ENCODE data around the gene CDCA8.
"Not testable (repeated sequence)": the region's sequence is repeated elsewhere in the genome, so short reads cannot be mapped to it uniquely, and the experiment has no call there.

The CDCA8 gene

DNA sequence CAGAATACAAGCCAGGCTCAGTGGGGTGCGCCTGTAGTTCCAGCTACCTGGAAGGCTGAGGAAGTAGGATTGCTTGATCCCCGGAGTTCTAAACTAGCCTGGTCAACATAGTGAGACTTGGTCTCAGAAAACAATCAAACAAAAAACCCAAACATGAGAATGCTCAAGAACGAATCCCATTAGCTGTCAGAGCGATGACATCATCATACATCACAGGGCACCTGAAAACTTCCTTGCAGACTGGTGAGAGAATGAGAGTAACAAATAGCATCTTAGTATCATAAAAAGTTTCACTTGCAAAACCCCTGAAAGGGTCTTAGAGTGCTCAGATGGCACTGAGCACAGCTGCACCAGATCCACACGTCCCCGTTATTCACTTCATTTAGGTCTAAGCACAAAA is 21.1 kb upstream of the CDCA8 start:
- Histone ChIP-seq H3K4me1 (ENCODE audit: control insufficient read depth in 1 of 2, insufficient read depth in 2 of 2, low read length in 2 of 2) (peaks cover 3 to 7% of the 10 kb centered on the region in 2 donors), H3K27ac (ENCODE audit: low read depth, low read length) (no peak overlapping the region), H3K27me3 (ENCODE audit: control insufficient read depth in 1 of 2, insufficient read depth in 2 of 2, low read length in 2 of 2) (peaks cover 0 to 4% of the 10 kb centered on the region in 2 donors), H3K4me3 (ENCODE audit: low read depth in 1 of 2, low read length in 2 of 2) (no peak overlapping the region), H3K36me3 (ENCODE audit: control insufficient read depth in 1 of 2, insufficient read depth in 2 of 2, low read length in 2 of 2) (no peaks in the 10 kb centered on the region), H3K9ac (ENCODE audit: low read depth in 1 of 2, low read length in 2 of 2) (no peak overlapping the region), H3K9me3 (ENCODE audit: control insufficient read depth in 1 of 2, low read length in 2 of 2) (no peaks in the 10 kb centered on the region)

GRCh38 chr1:37672136-37672870 is 20.0 kb upstream of the CDCA8 start:
- Histone ChIP-seq H3K27me3 (ENCODE audit: control insufficient read depth in 1 of 2, insufficient read depth in 2 of 2, low read length in 2 of 2) (peaks cover 0 to 4% of the 10 kb centered on the region in 2 donors), H3K27ac (ENCODE audit: low read depth, low read length) (no peak overlapping the region), H3K4me3 (ENCODE audit: low read depth in 1 of 2, low read length in 2 of 2) (no peak overlapping the region), H3K36me3 (ENCODE audit: control insufficient read depth in 1 of 2, insufficient read depth in 2 of 2, low read length in 2 of 2) (no peaks in the 10 kb centered on the region), H3K9me3 (ENCODE audit: control insufficient read depth in 1 of 2, low read length in 2 of 2) (no peaks in the 10 kb centered on the region), H3K4me1 (ENCODE audit: control insufficient read depth in 1 of 2, insufficient read depth in 2 of 2, low read length in 2 of 2) (peaks cover 7 to 10% of the 10 kb centered on the region in 2 donors), H3K9ac (ENCODE audit: low read depth in 1 of 2, low read length in 2 of 2) (no peak overlapping the region)

DNA sequence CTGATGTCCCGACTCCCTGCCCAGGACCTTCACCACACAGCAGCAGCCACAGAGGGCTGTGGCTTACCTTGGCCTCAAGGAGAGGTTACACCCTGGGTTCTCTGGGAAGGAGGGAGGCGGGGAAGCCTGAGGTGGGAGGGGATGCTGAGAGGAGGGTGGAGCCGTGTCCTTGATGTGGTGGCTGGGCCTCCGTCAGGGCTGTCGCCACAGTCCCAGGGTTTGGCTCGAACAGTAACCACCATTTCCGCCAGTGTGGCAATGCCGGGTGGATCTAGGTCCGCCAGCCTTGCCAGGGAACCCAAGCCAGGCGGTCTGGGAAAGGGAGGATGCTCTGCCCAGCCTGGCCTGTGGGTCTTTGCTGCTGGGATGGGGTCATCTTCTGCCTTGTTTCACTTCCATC is 18.4 kb upstream of the CDCA8 start:
- Histone ChIP-seq H3K9ac (ENCODE audit: low read depth in 1 of 2, low read length in 2 of 2) (no peak overlapping the region), H3K27ac (ENCODE audit: low read depth, low read length) (no peak overlapping the region), H3K4me1 (ENCODE audit: control insufficient read depth in 1 of 2, insufficient read depth in 2 of 2, low read length in 2 of 2) (peaks cover 7 to 10% of the 10 kb centered on the region in 2 donors), H3K27me3 (ENCODE audit: control insufficient read depth in 1 of 2, insufficient read depth in 2 of 2, low read length in 2 of 2) (no peaks in the 10 kb centered on the region), H3K4me3 (ENCODE audit: low read depth in 1 of 2, low read length in 2 of 2) (no peak overlapping the region), H3K36me3 (ENCODE audit: control insufficient read depth in 1 of 2, insufficient read depth in 2 of 2, low read length in 2 of 2) (no peaks in the 10 kb centered on the region), H3K9me3 (ENCODE audit: control insufficient read depth in 1 of 2, low read length in 2 of 2) (no peaks in the 10 kb centered on the region)

GRCh38 chr1:37676281-37677142 is 15.8 kb upstream of the CDCA8 start:
- Histone ChIP-seq H3K9me3 (ENCODE audit: control insufficient read depth in 1 of 2, low read length in 2 of 2) (no peaks in the 10 kb centered on the region), H3K9ac (ENCODE audit: low read depth in 1 of 2, low read length in 2 of 2) (peak overlapping the region in 1 of 2 donors; percentile 19), H3K4me1 (ENCODE audit: control insufficient read depth in 1 of 2, insufficient read depth in 2 of 2, low read length in 2 of 2) (peaks cover 7 to 10% of the 10 kb centered on the region in 2 donors), H3K27ac (ENCODE audit: low read depth, low read length) (peak overlapping the region; percentile 1), H3K27me3 (ENCODE audit: control insufficient read depth in 1 of 2, insufficient read depth in 2 of 2, low read length in 2 of 2) (no peaks in the 10 kb centered on the region), H3K4me3 (ENCODE audit: low read depth in 1 of 2, low read length in 2 of 2) (no peak overlapping the region), H3K36me3 (ENCODE audit: control insufficient read depth in 1 of 2, insufficient read depth in 2 of 2, low read length in 2 of 2) (no peaks in the 10 kb centered on the region)

DNA sequence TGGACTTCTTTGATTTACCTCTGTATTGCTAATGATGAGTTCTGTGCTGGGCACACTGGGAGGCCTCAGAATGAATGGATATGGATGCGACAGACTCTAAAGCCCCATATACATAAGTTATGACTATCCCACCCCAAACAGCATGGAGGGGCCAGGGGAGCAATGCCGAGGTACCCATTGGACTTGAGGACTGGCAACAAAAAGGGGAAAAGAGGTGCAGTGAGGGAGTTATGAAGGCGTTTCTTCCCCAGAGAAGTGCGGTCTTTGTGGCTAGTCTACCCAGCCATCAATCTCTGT is 15.2 kb upstream of the CDCA8 start:
- Histone ChIP-seq H3K36me3 (ENCODE audit: control insufficient read depth in 1 of 2, insufficient read depth in 2 of 2, low read length in 2 of 2) (no peaks in the 10 kb centered on the region), H3K27me3 (ENCODE audit: control insufficient read depth in 1 of 2, insufficient read depth in 2 of 2, low read length in 2 of 2) (no peaks in the 10 kb centered on the region), H3K27ac (ENCODE audit: low read depth, low read length) (no peak overlapping the region), H3K4me3 (ENCODE audit: low read depth in 1 of 2, low read length in 2 of 2) (no peak overlapping the region), H3K4me1 (ENCODE audit: control insufficient read depth in 1 of 2, insufficient read depth in 2 of 2, low read length in 2 of 2) (peaks cover 7 to 10% of the 10 kb centered on the region in 2 donors), H3K9ac (ENCODE audit: low read depth in 1 of 2, low read length in 2 of 2) (no peak overlapping the region), H3K9me3 (ENCODE audit: control insufficient read depth in 1 of 2, low read length in 2 of 2) (no peaks in the 10 kb centered on the region)

DNA sequence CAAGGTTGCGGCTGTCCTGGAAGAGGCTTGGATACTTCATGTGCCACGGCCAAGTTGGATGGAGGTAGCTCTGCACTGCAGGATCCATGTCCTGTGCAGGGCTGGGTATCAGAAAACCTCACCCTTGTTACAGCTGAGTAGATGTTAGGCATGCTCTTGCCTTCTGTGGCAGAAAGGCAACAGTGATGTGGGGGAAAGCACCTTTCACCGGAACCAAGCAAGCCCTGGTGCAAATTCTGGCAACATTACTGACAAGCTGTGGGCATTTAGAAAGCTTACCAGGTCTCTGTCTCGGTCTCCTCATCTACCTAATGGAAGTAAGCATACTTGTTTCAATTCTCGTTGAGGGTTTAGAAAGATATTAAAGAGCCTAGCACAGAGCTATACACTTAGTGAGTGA is 14.5 kb upstream of the CDCA8 start:
- Histone ChIP-seq H3K9me3 (ENCODE audit: control insufficient read depth in 1 of 2, low read length in 2 of 2) (no peaks in the 10 kb centered on the region), H3K9ac (ENCODE audit: low read depth in 1 of 2, low read length in 2 of 2) (no peak overlapping the region), H3K27me3 (ENCODE audit: control insufficient read depth in 1 of 2, insufficient read depth in 2 of 2, low read length in 2 of 2) (no peaks in the 10 kb centered on the region), H3K36me3 (ENCODE audit: control insufficient read depth in 1 of 2, insufficient read depth in 2 of 2, low read length in 2 of 2) (peaks cover 2 to 4% of the 10 kb centered on the region in 2 donors), H3K4me3 (ENCODE audit: low read depth in 1 of 2, low read length in 2 of 2) (no peak overlapping the region), H3K4me1 (ENCODE audit: control insufficient read depth in 1 of 2, insufficient read depth in 2 of 2, low read length in 2 of 2) (peaks cover 7 to 10% of the 10 kb centered on the region in 2 donors), H3K27ac (ENCODE audit: low read depth, low read length) (no peak overlapping the region)

- Histone ChIP-seq H3K9ac (ENCODE audit: low read depth in 1 of 2, low read length in 2 of 2) (no peak overlapping the region), H3K4me1 (ENCODE audit: control insufficient read depth in 1 of 2, insufficient read depth in 2 of 2, low read length in 2 of 2) (peaks cover 2 to 8% of the 10 kb centered on the region in 2 donors), H3K9me3 (ENCODE audit: control insufficient read depth in 1 of 2, low read length in 2 of 2) (no peaks in the 10 kb centered on the region), H3K27ac (ENCODE audit: low read depth, low read length) (no peak overlapping the region), H3K4me3 (ENCODE audit: low read depth in 1 of 2, low read length in 2 of 2) (no peak overlapping the region), H3K27me3 (ENCODE audit: control insufficient read depth in 1 of 2, insufficient read depth in 2 of 2, low read length in 2 of 2) (no peaks in the 10 kb centered on the region), H3K36me3 (ENCODE audit: control insufficient read depth in 1 of 2, insufficient read depth in 2 of 2, low read length in 2 of 2) (peaks cover 16 to 30% of the 10 kb centered on the region in 2 donors)
Observed at GRCh38 chr1:37680933-37681332, 11.4 kb upstream of the CDCA8 start.

- Histone ChIP-seq H3K4me3 (ENCODE audit: low read depth in 1 of 2, low read length in 2 of 2) (no peak overlapping the region), H3K27ac (ENCODE audit: low read depth, low read length) (no peak overlapping the region), H3K36me3 (ENCODE audit: control insufficient read depth in 1 of 2, insufficient read depth in 2 of 2, low read length in 2 of 2) (peaks cover 16 to 40% of the 10 kb centered on the region in 2 donors), H3K9me3 (ENCODE audit: control insufficient read depth in 1 of 2, low read length in 2 of 2) (no peaks in the 10 kb centered on the region), H3K9ac (ENCODE audit: low read depth in 1 of 2, low read length in 2 of 2) (no peak overlapping the region), H3K27me3 (ENCODE audit: control insufficient read depth in 1 of 2, insufficient read depth in 2 of 2, low read length in 2 of 2) (no peaks in the 10 kb centered on the region), H3K4me1 (ENCODE audit: control insufficient read depth in 1 of 2, insufficient read depth in 2 of 2, low read length in 2 of 2) (no peaks in the 10 kb centered on the region)
Observed at GRCh38 chr1:37682334-37682987, 9.9 kb upstream of the CDCA8 start.

DNA sequence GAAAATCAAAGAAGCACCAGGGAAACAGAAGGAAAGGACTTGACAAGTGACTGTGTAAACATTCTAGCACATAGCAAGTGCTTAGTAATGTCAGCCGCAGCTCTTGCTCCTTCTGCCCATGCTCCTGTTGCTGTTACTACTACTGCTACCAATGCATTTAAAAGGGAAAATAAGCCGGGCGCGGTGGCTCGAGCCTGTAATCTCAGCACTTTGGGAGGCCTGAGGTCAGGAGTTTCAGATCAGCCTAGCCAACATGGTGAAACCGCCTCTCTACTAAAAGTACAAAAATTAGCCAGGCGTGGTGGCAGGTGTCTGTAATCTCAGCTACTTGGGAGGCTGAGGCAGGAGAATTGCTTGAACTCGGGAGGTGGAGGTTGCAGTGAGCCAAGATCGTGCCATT is 8.1 kb upstream of the CDCA8 start:
- H3K4me3 ChIP-seq (ENCODE audit: low read depth in 1 of 2, low read length in 2 of 2); H3K27ac ChIP-seq (ENCODE audit: low read depth, low read length); H3K27me3 ChIP-seq (ENCODE audit: control insufficient read depth in 1 of 2, insufficient read depth in 2 of 2, low read length in 2 of 2); H3K9ac ChIP-seq (ENCODE audit: low read depth in 1 of 2, low read length in 2 of 2); H3K4me1 ChIP-seq (ENCODE audit: control insufficient read depth in 1 of 2, insufficient read depth in 2 of 2, low read length in 2 of 2); H3K9me3 ChIP-seq (ENCODE audit: control insufficient read depth in 1 of 2, low read length in 2 of 2): not testable (repeated sequence)
- peaks cover 16 to 40% of the 10 kb centered on the region in 2 donors for H3K36me3 ChIP-seq (ENCODE audit: control insufficient read depth in 1 of 2, insufficient read depth in 2 of 2, low read length in 2 of 2)

GRCh38 chr1:37685722-37686121 is 6.6 kb upstream of the CDCA8 start:
- peaks cover 16% of the 10 kb centered on the region in 2 donors for H3K4me1 ChIP-seq (ENCODE audit: control insufficient read depth in 1 of 2, insufficient read depth in 2 of 2, low read length in 2 of 2)
- no peak overlapping the region for H3K4me3 ChIP-seq (ENCODE audit: low read depth in 1 of 2, low read length in 2 of 2)
- peaks cover 16 to 40% of the 10 kb centered on the region in 2 donors for H3K36me3 ChIP-seq (ENCODE audit: control insufficient read depth in 1 of 2, insufficient read depth in 2 of 2, low read length in 2 of 2)
- no peaks in the 10 kb centered on the region for H3K9me3 ChIP-seq (ENCODE audit: control insufficient read depth in 1 of 2, low read length in 2 of 2)
- no peaks in the 10 kb centered on the region for H3K27me3 ChIP-seq (ENCODE audit: control insufficient read depth in 1 of 2, insufficient read depth in 2 of 2, low read length in 2 of 2)
- H3K27ac ChIP-seq (ENCODE audit: low read depth, low read length): no peak overlapping the region
- no peak overlapping the region for H3K9ac ChIP-seq (ENCODE audit: low read depth in 1 of 2, low read length in 2 of 2)
